Endodermal cell (in vitro differentiated cells): ENCODE data around the gene NRARP. TPM values are rescaled to one million over a fixed set of nuclear protein-coding genes. Genes with fewer than 3 reads are reported as not detected.

Source experiments
- DNase-seq: peaks from one replicate; pipeline ENCODE4 v3.0.0-alpha.2; 2017
- H3K27ac ChIP-seq: 2 replicates; pipeline ENCODE4 v1.5.1; 2013; ENCODE audit warnings: mild to moderate bottlenecking, low read depth, low read length, moderate library complexity
- H3K27me3 ChIP-seq: 2 replicates; pipeline ENCODE4 v1.6.1; 2013; ENCODE audit warnings: mild to moderate bottlenecking, low read length, moderate library complexity; ENCODE audit not compliant: insufficient read depth, control insufficient read depth, poor library complexity, severe bottlenecking
- H3K36me3 ChIP-seq: 2 replicates; pipeline ENCODE4 v1.7.0; 2013; ENCODE audit warnings: mild to moderate bottlenecking, low read length, moderate library complexity; ENCODE audit not compliant: control insufficient read depth, insufficient read depth
- H3K4me1 ChIP-seq: one replicate; pipeline ENCODE4 v1.7.0; 2013; ENCODE audit warnings: low read length; ENCODE audit not compliant: control insufficient read depth, insufficient read depth
- H3K4me3 ChIP-seq: 2 replicates; pipeline ENCODE4 v1.5.1; 2013; ENCODE audit warnings: mild to moderate bottlenecking, low read length, moderate library complexity
- H3K9ac ChIP-seq: 2 replicates; pipeline ENCODE4 v1.6.1; 2013; ENCODE audit warnings: mild to moderate bottlenecking, low read length, moderate library complexity; ENCODE audit not compliant: poor library complexity, severe bottlenecking; ENCODE audit errors: extremely low read depth
- H3K9me3 ChIP-seq: 2 replicates; pipeline ENCODE4 v1.6.1; 2013; ENCODE audit warnings: mild to moderate bottlenecking, low read length, moderate library complexity; ENCODE audit not compliant: control insufficient read depth
- H3K27ac Mint-ChIP-seq: 2 replicates; pipeline ENCODE4 v1.8.0; 2020; ENCODE audit warnings: mixed read lengths
- H3K27me3 Mint-ChIP-seq: 2 replicates; pipeline ENCODE4 v1.8.0; 2021; ENCODE audit warnings: mild to moderate bottlenecking, mixed read lengths; ENCODE audit not compliant: insufficient read depth
- H3K36me3 Mint-ChIP-seq: 2 replicates; pipeline ENCODE4 v1.8.0; 2020; ENCODE audit warnings: low read depth, mixed read lengths
- H3K4me1 Mint-ChIP-seq: 2 replicates; pipeline ENCODE4 v1.8.0; 2020; ENCODE audit warnings: mixed read lengths
- H3K4me3 Mint-ChIP-seq: 2 replicates; pipeline ENCODE4 v1.8.0; 2020; ENCODE audit warnings: mild to moderate bottlenecking, moderate library complexity, mixed read lengths
- H3K9me3 Mint-ChIP-seq: 2 replicates; pipeline ENCODE4 v1.8.0; 2020; ENCODE audit warnings: mild to moderate bottlenecking, mixed read lengths
- WGBS, 2 experiments: methylation state at CpG; one replicate each; pipeline versions ENCODE4 v1.1.5 to v1.1.7; 2013; ENCODE audit warnings: missing lambda C conversion rate in 2 of 2, mixed read lengths in 1 of 2; ENCODE audit not compliant: insufficient coverage in 1 of 2, insufficient read length in 1 of 2; 5-methylcytosine and 5-hydroxymethylcytosine counted together
- total RNA-seq, 2 donors: library from RNA; stranded (reverse); fragmentation: NEBNext Ultra II Directional in 1 of 2; extraction: Animal tissue kit (Norgen Biotek cat#: 25700) in 1 of 2; gene quantifications; 2 replicates in 1 of 2; 3 replicates in 1 of 2; pipeline ENCODE4 v1.2.1, GENCODE V29; 2021
- TF ChIP-seq, protein P1 (sequence below): fragments of 200-600 bp; sonication (generic); conservative IDR thresholded peaks from 2 replicates; pipeline ENCODE4 v1.5.0; 2021; ENCODE audit warnings: antibody characterized with exemption, mild to moderate bottlenecking

The NRARP gene
- total RNA-seq, 2 donors from 2014 or later, result 12.1 to 12.9 TPM

DNA sequence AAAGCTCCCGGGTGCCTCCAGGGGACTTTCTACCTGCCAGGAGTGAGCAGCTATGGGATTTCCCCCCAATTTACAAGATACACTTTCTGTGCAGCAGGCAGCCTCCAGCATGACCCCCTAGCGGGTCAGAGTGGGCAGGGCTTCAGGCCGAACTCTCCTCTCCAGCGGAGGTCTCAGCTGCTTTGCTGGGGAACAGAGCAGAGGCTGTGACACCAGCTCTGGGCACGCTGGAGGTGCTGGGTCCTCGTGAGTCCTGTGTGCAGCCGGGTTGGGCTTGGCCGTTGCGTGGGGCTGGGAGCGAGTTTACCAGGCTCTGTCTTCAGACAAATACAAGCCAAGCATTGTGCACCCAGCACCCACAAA lies 2.9 kb downstream of the NRARP start:
- Histone ChIP-seq H3K9me3 (no peaks in the 10 kb centered on the region), H3K9ac (no peak overlapping the region), H3K4me1 (peaks cover 3% of the 10 kb centered on the region), H3K27ac (peak overlapping the region; percentile 61), H3K27me3 (peaks cover 66% of the 10 kb centered on the region), H3K36me3 (no peaks in the 10 kb centered on the region), H3K4me3 (no peak overlapping the region)
- Mint-ChIP-seq H3K4me3 (peak overlapping the region; percentile 71), H3K36me3 (no peaks in the 10 kb centered on the region), H3K4me1 (peaks cover 25% of the 10 kb centered on the region), H3K27ac (no peak overlapping the region), H3K27me3 (peaks cover 52% of the 10 kb centered on the region), H3K9me3 (peaks cover 5% of the 10 kb centered on the region)
- TF ChIP-seq, protein P1, sequence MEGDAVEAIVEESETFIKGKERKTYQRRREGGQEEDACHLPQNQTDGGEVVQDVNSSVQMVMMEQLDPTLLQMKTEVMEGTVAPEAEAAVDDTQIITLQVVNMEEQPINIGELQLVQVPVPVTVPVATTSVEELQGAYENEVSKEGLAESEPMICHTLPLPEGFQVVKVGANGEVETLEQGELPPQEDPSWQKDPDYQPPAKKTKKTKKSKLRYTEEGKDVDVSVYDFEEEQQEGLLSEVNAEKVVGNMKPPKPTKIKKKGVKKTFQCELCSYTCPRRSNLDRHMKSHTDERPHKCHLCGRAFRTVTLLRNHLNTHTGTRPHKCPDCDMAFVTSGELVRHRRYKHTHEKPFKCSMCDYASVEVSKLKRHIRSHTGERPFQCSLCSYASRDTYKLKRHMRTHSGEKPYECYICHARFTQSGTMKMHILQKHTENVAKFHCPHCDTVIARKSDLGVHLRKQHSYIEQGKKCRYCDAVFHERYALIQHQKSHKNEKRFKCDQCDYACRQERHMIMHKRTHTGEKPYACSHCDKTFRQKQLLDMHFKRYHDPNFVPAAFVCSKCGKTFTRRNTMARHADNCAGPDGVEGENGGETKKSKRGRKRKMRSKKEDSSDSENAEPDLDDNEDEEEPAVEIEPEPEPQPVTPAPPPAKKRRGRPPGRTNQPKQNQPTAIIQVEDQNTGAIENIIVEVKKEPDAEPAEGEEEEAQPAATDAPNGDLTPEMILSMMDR, result peak; percentile 33
- WGBS, 2 experiments, result 20% methylated on average over 8 to 10 of the region's 10 CpGs
- DNase-seq, result peak; percentile 82

DNA sequence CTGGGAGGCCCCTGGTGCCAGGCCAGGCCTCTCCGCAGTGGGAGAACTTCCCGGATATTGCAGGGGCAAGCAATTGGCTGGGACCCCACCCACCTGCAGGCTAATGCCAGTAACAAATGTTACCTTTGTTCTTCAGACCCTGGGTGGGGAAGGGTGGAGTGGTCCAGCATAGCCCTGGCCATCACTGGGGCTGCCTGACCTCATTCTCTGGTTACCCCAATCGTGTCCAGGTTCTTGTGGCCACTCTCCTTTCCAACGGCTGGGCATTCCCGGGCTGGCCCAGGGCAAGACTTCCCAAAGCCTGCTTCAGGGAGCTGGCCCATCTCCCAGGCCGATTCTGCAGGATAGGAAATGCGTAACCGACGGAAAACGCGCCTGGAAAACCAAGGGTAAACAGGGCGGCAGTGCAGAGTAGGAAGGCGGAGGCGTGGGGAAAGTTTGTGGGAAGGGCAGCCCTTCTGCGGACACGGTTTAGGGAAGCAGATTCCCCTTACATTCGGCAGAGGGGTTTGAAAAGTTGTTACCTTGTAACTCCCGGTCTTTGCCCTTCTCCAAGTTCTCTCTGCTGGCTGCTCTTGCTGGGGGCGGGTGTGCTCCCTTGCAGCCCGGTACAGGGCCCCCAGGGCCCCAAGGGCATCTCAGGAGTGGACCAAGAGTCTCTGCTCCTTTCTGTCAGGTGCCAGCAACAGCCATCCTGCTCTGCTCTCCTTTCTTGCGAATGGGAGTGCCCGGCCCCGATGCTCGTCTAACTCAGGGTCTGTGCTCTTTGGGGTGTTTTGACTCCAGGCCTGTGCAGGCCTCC lies 3.5 kb downstream of the NRARP start:
- H3K27ac ChIP-seq, result peak overlapping the region; percentile 61
- H3K36me3 ChIP-seq, result no peaks in the 10 kb centered on the region
- H3K27me3 ChIP-seq, result peaks cover 63% of the 10 kb centered on the region
- 62 to 64% methylated on average over 20 to 24 of the region's 24 CpGs for whole genome bisulfite sequencing, 2 experiments
- Mint-ChIP-seq H3K9me3 (peaks cover 5% of the 10 kb centered on the region), H3K4me1 (peaks cover 25% of the 10 kb centered on the region), H3K27me3 (peaks cover 56% of the 10 kb centered on the region), H3K4me3 (peak overlapping the region; percentile 71), H3K36me3 (no peaks in the 10 kb centered on the region), H3K27ac (no peak overlapping the region)
- H3K4me1 ChIP-seq, result peaks cover 3% of the 10 kb centered on the region
- no peaks in the 10 kb centered on the region for H3K9me3 ChIP-seq
- no peak overlapping the region for H3K4me3 ChIP-seq
- no peak overlapping the region for H3K9ac ChIP-seq
- TF ChIP-seq, protein P1, result no peak
- DNase-seq, result peak; percentile 63

DNA sequence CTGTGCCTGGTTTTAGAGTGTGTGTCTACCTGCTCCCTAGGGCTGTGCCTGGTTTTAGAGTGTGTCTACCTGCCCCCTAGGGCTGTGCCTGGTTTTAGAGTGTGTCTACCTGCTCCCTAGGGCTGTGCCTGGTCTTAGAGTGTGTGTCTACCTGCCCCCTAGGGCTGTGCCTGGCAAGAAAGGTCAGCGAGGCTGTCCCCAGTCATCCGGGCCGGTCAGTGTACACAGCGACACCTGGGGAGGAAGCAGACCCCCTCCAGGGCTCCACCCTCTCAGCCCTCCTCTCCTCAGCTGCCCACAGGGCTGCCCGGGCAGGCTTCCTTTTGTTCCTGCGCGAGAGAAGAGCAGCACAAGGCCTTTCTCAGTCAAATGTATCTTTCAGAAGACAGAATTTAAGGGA lies 4.1 kb downstream of the NRARP start:
- 44 to 59% methylated on average over 6 to 7 of the region's 7 CpGs for WGBS, 2 experiments
- H3K36me3 Mint-ChIP-seq, result no peaks in the 10 kb centered on the region
- peak; percentile 56 for DNase-seq
- TF ChIP-seq, protein P1, result no peak
- peaks cover 56% of the 10 kb centered on the region for H3K27me3 Mint-ChIP-seq
- H3K9me3 ChIP-seq, result no peaks in the 10 kb centered on the region
- H3K9me3 Mint-ChIP-seq, result peaks cover 5% of the 10 kb centered on the region
- H3K4me1 ChIP-seq, result peaks cover 3% of the 10 kb centered on the region
- no peak overlapping the region for H3K27ac ChIP-seq
- peaks cover 56% of the 10 kb centered on the region for H3K27me3 ChIP-seq
- H3K4me3 Mint-ChIP-seq, result no peak overlapping the region
- peaks cover 21% of the 10 kb centered on the region for H3K4me1 Mint-ChIP-seq
- no peak overlapping the region for H3K27ac Mint-ChIP-seq
- no peaks in the 10 kb centered on the region for H3K36me3 ChIP-seq
- no peak overlapping the region for H3K9ac ChIP-seq
- H3K4me3 ChIP-seq, result no peak overlapping the region
